Measurements from ENCODE around the gene NFYC. TPM values are rescaled to one million over a fixed set of nuclear protein-coding genes. Genes with fewer than 3 reads are reported as not detected.

Gene NFYC
- total and polyA plus RNA-seq, 7 donors: 45.8 to 69.0 (median 58.6) TPM

GRCh38 chr1:40648928-40649591 lies 42.4 kb upstream of the NFYC start:
- 80 to 87% (median 83%) methylated on average over 15 of the region's 15 CpGs for WGBS, 3 donors
- ATAC-seq (no peak), DNase-seq (no peak)
- TF ChIP-seq, protein P1, sequence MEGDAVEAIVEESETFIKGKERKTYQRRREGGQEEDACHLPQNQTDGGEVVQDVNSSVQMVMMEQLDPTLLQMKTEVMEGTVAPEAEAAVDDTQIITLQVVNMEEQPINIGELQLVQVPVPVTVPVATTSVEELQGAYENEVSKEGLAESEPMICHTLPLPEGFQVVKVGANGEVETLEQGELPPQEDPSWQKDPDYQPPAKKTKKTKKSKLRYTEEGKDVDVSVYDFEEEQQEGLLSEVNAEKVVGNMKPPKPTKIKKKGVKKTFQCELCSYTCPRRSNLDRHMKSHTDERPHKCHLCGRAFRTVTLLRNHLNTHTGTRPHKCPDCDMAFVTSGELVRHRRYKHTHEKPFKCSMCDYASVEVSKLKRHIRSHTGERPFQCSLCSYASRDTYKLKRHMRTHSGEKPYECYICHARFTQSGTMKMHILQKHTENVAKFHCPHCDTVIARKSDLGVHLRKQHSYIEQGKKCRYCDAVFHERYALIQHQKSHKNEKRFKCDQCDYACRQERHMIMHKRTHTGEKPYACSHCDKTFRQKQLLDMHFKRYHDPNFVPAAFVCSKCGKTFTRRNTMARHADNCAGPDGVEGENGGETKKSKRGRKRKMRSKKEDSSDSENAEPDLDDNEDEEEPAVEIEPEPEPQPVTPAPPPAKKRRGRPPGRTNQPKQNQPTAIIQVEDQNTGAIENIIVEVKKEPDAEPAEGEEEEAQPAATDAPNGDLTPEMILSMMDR (IDR thresholded peaks at IDR 0.05): no peak
- no peak overlapping the region for H3K27ac ChIP-seq
- H3K4me3 ChIP-seq: no peak overlapping the region
- H3K27me3 ChIP-seq (ENCODE audit: insufficient read depth in 3 of 3, low read length in 2 of 3): peaks cover 0 to 3% (median 3%) of the 10 kb centered on the region in 3 donors
- H3K4me1 ChIP-seq: peaks cover 8% of the 10 kb centered on the region
- no peaks in the 10 kb centered on the region for H3K36me3 ChIP-seq (ENCODE audit: insufficient read depth in 1 of 2, low read depth in 1 of 2)
- no peaks in the 10 kb centered on the region for H3K9me3 ChIP-seq
- intact Hi-C loops (cut with DNase I): no loop called here

GRCh38 chr1:40649592-40649930 lies 41.9 kb upstream of the NFYC start:
- Histone ChIP-seq H3K4me1 (peaks cover 8% of the 10 kb centered on the region), H3K27me3 (ENCODE audit: insufficient read depth in 3 of 3, low read length in 2 of 3) (peaks cover 0 to 4% (median 3%) of the 10 kb centered on the region in 3 donors), H3K27ac (no peak overlapping the region), H3K4me3 (no peak overlapping the region), H3K9me3 (no peaks in the 10 kb centered on the region), H3K36me3 (ENCODE audit: insufficient read depth in 1 of 2, low read depth in 1 of 2) (no peaks in the 10 kb centered on the region)
- 74 to 87% (median 82%) methylated on average over 5 of the region's 5 CpGs for WGBS, 3 donors
- TF ChIP-seq, protein P1 (IDR thresholded peaks at IDR 0.05): no peak
- ATAC-seq (no peak), DNase-seq (no peak)
- intact Hi-C loops (cut with DNase I): no loop called here

- no peak overlapping the region for H3K4me3 ChIP-seq
- ATAC-seq (no peak), DNase-seq (no peak)
- H3K4me1 ChIP-seq: peaks cover 8% of the 10 kb centered on the region
- 47 to 49% (median 49%) methylated on average over 4 of the region's 4 CpGs for WGBS, 3 donors
- intact Hi-C loops (cut with DNase I): no loop called here
- H3K27ac ChIP-seq: no peak overlapping the region
- TF ChIP-seq, protein P1 (IDR thresholded peaks at IDR 0.05): peak; percentile 11
- H3K36me3 ChIP-seq (ENCODE audit: insufficient read depth in 1 of 2, low read depth in 1 of 2): no peaks in the 10 kb centered on the region
- no peaks in the 10 kb centered on the region for H3K9me3 ChIP-seq
- H3K27me3 ChIP-seq (ENCODE audit: insufficient read depth in 3 of 3, low read length in 2 of 3): peaks cover 0 to 4% (median 3%) of the 10 kb centered on the region in 3 donors
Measured at GRCh38 chr1:40650075-40650474, 41.4 kb upstream of the NFYC start.

- peaks cover 8% of the 10 kb centered on the region for H3K4me1 ChIP-seq
- H3K36me3 ChIP-seq (ENCODE audit: insufficient read depth in 1 of 2, low read depth in 1 of 2): no peaks in the 10 kb centered on the region
- intact Hi-C loops (cut with DNase I): no loop called here
- no peaks in the 10 kb centered on the region for H3K9me3 ChIP-seq
- no peak for DNase-seq
- peak; percentile 79 to 88 (median 86) for ATAC-seq
- 42 to 51% (median 47%) methylated on average over 17 of the region's 17 CpGs for WGBS, 3 donors
- H3K27me3 ChIP-seq (ENCODE audit: insufficient read depth in 3 of 3, low read length in 2 of 3): peaks cover 0 to 4% (median 3%) of the 10 kb centered on the region in 3 donors
- TF ChIP-seq, protein P1 (IDR thresholded peaks at IDR 0.05): no peak
- H3K4me3 ChIP-seq: peak overlapping the region; percentile 10
- H3K27ac ChIP-seq: peak overlapping the region; percentile 49
Measured at GRCh38 chr1:40651138-40651857, 40.2 kb upstream of the NFYC start.

All from psoas muscle (tissue), 8 donors.